ENCODE measurements around the gene TNS1.

TNS1 gene

DNA sequence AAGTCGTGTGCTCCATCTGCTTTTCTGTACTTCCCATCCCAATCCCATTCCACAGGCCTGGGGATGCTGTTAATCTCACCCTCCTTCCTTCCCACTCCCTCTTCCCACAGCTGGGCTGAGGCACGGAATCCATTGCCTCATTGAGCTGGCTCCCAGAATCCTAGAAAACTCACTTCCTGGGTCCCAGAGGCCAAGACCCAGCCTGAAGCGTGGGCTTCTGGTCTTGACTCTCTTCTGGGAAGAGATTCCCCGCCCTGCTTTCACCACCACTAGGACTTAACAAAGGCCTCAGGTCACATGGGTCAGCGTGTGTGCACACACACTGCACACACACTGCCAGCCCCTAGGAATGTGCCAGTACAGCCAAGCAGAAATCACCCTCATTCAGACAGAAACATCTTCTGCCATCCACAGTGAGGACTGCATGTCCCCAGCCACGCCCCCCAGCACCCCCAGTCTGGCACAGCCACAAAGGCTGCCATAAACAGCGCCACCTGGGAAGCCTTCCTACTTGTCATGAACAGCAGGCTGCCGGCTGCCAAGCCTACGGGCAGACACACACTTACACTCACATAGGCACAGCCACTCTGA, 165.8 kb downstream of the TNS1 start:
- in situ Hi-C loops (cut with MboI; ENCODE audit: low pct_unique_long_range_greater_than_20kb, low sequenced_read_pairs) = no loop called here
- DNase-seq = no peak

DNA sequence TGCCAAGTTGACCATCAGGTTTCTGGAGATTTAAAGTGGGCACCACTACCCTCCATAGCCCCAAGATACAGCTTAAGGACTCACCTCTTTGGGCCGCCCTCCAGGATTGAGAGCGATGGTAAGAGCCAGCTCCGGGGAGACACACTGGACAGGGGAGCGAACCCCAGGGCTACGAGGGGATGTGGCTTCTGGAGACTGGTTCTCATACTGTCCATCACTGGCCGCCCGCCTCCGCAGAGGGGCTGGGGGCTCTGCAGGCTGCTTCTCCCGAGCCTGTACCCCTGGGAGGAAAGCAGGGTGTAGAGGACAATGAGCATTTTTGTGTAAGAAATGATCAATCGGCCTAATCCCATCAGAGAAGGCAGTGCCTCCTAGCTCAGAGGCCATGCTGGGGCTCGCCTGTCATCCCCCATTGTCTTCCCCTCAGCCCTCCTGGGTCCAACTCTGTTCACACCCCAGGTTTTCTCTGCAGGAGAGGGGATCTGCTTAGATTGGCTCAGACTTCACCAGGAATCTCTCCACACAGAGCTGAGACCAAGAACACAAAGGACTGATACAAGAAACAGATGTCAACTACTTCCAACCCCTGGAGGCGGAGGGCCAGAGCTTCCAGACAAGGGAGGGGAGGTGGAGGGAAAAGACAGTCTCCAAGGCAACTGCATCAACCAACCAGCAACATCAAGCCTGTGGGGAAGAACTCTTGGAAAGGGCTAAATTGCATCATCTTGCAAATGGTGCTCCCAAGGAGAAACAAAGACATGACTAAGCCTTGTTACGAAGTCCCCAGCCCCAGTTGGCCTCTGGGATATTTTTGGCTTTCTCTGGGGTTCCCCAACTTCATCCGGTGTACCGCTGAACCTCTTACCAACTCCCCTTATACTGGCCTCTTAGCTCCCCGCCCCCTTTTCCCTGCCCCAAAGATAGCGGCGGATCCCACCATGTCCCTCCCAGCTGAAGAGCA, 166.6 kb downstream of the TNS1 start:
- in situ Hi-C loops (cut with MboI; ENCODE audit: low pct_unique_long_range_greater_than_20kb, low sequenced_read_pairs) = no loop called here
- no peak for DNase-seq

DNA sequence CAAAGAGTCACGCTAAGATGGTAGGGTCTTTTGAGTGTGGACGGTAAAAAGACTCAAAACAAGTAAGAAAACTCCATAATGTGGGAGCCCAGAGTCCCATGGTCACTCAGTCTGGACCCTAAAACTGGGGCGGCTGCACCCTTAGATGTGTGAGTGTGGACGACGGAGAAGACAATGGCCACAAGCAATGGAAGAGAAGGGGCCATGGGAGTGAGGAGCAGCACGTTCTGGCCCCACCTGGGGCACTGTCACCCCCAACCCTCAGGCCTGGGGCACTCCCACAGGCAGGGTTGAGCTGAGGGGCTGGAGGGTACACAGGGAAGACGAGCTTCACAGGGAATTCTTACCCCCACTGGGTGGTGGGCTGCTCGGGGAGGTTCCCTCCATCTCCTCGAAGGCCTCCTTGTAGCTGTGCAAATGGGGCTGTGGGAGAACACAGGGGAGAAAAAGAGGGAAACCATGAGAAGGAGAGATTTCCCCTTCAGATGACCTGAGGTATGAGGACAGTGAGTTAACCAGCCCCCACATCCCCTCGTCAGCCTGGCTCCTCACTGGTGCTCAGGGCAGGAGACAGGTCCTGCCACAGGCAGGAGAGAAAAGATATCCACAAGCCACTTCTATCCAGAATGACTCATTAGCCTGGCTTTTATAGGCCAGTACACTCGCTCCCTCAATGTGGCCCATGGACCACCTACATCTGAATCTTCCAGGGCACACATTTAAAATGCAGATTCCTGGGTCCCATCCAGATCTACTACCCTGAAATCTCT, 167.9 kb downstream of the TNS1 start:
- in situ Hi-C loops (cut with MboI; ENCODE audit: low pct_unique_long_range_greater_than_20kb, low sequenced_read_pairs) = no loop called here
- no peak for DNase-seq

DNA sequence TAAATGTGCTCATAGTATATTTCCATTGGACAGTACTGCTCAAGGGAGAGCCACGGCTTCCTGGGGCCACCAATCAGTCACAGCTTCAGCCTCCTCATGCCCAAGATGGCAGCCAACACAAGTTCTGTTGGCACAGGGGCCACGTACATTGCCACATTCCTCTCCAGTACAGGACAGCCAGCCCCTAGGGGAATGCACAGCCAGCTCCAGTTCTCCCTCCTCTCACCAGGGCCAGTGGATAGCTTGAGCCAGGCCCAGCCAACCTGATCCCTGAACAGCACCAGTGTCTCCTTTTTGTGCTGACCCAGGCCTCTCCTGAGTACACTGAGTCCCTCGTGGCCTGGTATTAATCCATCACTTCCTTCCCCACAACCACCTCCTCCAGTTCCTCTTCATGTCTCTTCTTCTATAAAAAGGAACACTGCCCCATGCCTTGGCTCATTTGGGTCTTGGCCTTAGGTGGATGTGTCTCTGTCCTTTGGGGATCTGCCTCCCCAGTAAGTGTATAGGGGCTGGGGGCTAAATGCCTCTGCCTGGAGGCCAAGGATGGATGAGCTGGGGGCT, 168.7 kb downstream of the TNS1 start:
- DNase-seq = no peak
- in situ Hi-C loops (cut with MboI; ENCODE audit: low pct_unique_long_range_greater_than_20kb, low sequenced_read_pairs) = no loop called here

DNA sequence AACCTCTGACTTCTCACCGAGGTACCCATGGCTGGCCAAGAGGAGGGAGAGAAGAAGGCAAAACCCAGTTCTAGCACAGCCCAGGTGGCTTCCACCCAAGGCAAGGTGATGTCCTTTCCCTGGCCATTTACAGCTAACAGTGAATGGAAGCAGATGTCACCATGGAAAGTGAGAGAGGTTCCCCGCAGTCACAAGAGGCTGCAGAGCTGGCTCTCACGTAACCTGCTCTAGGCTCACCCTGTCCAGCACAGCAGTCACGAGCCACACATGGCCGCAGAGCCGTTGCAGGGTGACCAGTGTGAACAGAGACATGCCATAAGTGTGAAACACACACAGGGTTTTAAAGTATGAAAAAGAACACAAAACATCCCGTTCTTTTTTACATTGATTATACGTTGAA, 169.4 kb downstream of the TNS1 start:
- DNase-seq = no peak
- in situ Hi-C loops (cut with MboI; ENCODE audit: low pct_unique_long_range_greater_than_20kb, low sequenced_read_pairs) = no loop called here

DNA sequence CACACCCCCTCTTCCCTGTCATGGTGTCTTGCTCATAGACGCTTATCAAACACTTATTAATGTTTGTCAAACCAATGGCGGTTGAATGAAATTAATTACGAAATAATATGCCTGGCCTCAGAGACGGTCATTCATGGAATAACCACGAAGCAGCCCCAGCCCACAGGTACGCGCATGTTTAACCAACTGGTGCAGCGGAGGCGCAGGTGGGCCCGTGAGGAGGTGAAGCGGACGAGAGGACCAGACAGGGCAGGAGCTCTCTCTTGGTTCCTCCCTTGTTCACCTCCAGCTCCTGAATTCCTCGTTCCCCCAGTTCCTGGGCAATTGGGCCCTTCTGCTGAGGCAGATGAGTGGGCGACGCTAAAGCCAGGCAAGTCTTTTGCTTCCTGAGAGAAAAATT, 169.8 kb downstream of the TNS1 start:
- DNase-seq = no peak
- in situ Hi-C loops (cut with MboI; ENCODE audit: low pct_unique_long_range_greater_than_20kb, low sequenced_read_pairs) = no loop called here

DNA sequence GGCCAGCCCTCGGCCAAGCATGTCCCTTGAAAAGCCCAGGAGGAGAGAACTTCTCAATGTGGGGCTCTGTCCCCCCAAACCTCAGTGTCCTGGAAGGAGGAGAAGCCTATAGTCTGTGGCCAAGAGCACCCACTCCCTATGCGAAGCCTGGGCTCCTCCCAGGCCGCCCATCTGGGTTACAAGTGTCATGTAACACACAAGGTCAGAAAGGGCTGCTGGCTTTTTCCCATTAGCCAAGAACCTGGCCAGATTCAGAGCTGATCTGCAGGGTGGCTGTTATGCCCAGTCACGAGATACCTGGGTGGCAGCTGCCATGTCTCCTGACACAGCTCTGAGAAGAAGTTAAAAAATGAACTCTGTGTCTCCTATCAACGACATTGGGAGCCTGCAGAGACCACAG, 170.7 kb downstream of the TNS1 start:
- no peak for DNase-seq
- in situ Hi-C loops (cut with MboI; ENCODE audit: low pct_unique_long_range_greater_than_20kb, low sequenced_read_pairs) = no loop called here

DNA sequence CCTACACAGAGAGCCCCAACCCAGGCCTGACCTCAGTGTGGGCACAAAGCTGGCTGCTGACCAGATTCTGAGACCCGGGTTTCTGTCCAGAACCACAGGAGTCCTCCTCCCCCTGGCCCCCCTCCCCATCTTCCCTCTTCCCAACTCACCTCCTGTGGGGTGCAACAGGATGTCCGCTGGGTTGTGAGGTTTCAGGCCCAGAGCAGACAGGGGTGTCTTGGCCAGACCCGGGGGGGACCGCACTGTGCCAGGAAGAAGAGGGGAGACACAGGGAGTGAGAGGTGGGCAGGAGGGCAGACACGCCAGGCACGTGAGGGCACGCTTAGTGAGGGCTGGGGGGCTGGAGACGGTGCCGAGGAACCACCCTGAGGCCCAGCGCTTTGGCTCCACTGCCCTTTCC, 171.5 kb downstream of the TNS1 start:
- no peak for DNase-seq
- in situ Hi-C loops (cut with MboI; ENCODE audit: low pct_unique_long_range_greater_than_20kb, low sequenced_read_pairs) = no loop called here

DNA sequence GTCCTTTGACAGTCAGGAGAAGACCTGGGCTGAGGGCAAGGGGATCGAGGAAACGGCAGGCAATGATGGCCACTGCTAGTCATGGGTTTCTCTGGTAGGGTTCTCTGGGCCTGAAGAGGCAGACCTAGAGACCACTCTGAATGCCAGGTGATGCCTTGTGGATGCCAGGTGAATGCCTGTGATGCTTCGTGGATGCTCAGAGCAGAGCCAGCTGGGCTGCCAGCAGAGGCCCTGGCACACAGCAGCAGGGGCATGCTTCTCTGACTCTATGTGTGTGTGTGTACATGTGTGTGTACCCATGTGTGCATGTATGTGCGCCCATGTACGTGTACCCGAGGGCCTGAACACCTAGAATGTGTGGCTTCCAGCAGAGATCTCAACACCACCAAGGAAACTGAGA, 172.0 kb downstream of the TNS1 start:
- no peak for DNase-seq
- in situ Hi-C loops (cut with MboI; ENCODE audit: low pct_unique_long_range_greater_than_20kb, low sequenced_read_pairs) = no loop called here

DNA sequence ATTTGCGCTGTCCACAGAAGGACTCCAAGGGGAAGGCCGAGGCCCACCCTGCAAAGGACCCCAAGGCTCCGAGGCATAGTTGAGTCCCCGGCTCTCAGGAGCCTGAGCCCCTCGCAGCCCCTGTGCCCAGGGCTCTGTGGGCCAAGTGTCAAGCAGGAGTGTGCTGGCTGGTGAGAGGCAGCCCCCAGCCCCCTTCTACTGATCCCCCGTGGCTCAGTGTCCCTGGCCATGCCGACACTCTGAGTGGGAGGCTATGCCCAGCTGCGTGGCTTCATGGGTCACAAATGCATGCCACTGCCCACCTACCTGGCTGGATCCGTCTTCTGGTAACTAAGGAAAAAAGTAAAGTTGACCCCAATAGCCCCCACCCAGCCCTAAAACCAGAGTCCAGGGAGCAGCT, 172.7 kb downstream of the TNS1 start:
- DNase-seq = no peak
- in situ Hi-C loops (cut with MboI; ENCODE audit: low pct_unique_long_range_greater_than_20kb, low sequenced_read_pairs) = no loop called here

DNA sequence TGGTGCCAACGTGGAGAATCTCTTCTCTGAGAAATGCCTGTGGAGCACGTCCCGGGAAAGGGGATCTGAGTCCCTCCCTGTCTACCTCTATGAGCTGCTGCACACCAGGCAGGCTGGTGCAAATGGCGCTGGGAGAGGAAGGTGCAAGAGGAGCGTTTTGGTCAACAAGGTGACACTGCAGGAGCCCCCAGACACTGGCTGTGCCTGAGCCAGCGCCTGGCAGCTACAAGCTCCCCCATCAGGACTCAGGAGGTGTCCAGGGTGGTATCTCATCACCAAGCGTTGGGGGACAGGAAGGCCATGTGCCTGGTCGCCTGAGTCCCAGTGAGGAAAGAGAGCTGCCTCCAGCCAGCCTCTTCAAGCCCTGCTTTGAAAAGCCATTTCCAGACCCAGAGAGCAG, 173.4 kb downstream of the TNS1 start:
- in situ Hi-C loops (cut with MboI; ENCODE audit: low pct_unique_long_range_greater_than_20kb, low sequenced_read_pairs) = no loop called here

DNA sequence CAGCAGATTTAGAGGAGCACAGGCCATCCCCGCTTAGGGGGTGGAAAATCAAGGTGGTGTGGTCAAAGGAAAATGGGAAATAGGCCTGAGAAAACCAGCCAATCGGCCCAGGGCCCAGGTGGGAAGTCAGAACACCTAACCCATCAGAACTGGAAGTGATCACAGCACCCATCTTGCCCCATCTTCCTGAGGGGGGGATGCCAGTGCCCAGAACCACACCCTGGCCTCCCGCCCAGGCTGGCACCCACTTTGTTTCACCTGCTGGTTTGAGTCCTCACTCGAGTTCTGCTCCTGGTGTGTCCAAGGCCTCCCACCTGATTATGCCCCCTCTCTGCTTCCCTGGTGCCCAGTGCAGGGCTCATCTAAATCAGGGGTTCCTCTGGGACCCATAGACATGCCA, 174.5 kb downstream of the TNS1 start:
- no peak for DNase-seq
- in situ Hi-C loops (cut with MboI; ENCODE audit: low pct_unique_long_range_greater_than_20kb, low sequenced_read_pairs) = no loop called here

More for the DNA sequence above, 173.4 kb downstream of the TNS1 start:
- DNase-seq = no peak

DNA sequence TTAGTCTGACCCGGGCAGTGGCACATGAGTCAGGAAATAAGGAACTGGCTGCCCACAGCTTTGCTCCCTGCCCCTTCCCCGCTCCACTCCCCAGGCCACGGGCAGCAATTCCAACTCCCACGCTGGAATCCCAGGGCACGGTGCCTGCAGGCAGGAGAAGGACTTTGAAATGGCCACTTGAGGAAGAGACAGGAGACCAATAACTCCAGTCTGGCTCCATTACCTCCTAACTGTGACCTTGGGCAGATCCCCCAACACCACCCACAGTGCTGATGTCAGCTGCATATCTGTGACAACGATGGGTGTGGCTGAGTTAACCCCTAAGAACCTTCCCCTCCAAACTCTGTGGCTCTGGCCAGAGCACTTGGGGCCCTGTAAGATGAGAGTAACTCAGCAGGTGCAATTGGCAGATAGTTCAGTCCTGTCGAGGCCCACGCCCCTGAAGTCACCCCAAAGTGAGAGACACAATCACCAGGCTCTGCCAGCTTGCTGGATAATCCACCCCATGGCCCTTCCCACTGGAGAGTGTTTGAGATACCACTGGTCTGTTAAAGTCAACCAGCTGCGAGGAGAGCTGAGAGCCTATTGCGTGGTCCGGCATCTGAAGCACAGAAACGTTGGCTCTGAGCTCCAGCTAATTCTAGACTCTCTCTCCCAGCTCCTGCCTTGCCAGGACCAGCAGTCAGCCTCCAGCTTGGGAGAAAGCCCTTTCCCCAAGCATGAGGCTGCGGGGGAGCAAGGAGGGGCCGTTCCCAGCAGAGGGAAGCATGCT, 175.2 kb downstream of the TNS1 start:
- DNase-seq = no peak
- in situ Hi-C loops (cut with MboI; ENCODE audit: low pct_unique_long_range_greater_than_20kb, low sequenced_read_pairs) = no loop called here

DNA sequence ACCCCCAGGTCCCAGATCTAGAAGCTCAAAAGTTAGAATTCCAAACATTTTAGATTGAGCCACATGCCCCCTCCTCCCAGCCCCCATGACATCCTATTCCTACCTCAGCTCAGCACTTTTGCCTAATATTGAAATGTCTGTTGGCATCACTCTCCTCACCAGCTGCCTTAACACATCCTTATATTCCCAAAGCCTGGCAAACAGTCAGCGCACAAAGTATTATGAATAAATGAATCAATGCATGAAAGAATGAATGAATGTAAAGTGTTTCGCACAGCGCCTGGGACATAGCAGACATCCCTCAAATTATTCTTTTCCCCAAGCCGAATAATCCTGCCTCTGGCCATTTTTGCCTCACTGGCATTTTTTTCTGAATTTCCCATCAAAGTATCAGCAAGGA, 175.8 kb downstream of the TNS1 start:
- no peak for DNase-seq
- in situ Hi-C loops (cut with MboI; ENCODE audit: low pct_unique_long_range_greater_than_20kb, low sequenced_read_pairs) = no loop called here

DNA sequence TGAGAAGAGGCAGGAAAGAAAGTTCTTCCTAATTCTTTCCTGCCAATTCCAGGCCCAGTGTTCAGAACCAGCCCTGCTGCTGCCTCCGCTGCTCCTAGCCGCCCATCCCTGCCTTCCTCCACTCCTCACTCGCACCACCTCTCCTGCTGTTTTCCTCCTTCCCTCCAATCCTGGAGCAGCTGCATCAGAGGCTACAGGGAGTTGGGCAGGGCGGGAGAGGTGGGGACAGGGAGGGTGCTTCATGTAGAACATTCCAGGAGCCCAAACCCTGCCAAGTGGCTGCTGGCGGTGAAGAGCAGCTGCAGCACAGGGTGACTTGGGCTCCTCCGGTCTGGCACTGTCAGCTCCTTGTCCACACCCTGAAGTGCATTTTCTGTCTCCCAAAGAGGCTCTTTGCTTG, 176.3 kb downstream of the TNS1 start:
- no peak for DNase-seq

DNA sequence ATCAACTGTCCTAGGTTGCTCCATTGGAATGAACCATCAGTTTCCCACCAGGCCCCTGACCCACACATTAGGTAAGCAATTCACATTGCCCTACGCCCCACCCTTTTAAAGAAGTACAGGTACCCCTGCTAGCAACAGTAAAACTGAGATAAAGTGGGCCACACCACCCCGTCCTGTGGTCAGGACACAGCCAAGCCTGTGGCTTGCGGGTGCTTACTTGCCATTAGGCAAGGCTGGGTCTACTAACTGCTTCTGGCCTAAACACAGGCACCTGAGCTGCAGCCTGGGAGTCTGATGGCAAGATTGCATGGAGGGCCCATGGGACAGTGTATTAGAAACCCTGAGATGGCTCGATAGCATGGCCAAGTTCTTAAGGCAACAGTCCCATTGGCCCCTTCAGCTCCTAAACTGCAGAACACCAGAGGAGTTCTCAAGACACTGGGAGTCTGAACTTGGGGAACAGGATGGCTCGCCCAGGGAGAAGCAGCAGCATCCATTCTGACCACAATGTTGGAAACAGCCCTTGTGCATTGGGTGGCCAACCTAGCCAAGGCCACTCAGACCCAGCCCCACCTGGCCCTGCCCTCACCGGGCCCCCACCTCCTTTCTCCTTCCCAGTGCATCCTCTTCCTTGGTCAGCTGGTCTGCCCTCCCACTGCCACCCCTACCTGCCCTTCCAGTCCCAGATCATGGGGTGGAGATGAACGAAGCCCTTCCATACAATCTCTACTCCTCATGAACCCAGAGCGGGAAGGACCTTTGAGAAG, 177.1 kb downstream of the TNS1 start:
- in situ Hi-C loops (cut with MboI; ENCODE audit: low pct_unique_long_range_greater_than_20kb, low sequenced_read_pairs) = no loop called here
- no peak for DNase-seq

More for the DNA sequence above, 176.3 kb downstream of the TNS1 start:
- in situ Hi-C loops (cut with MboI; ENCODE audit: low pct_unique_long_range_greater_than_20kb, low sequenced_read_pairs) = no loop called here

DNA sequence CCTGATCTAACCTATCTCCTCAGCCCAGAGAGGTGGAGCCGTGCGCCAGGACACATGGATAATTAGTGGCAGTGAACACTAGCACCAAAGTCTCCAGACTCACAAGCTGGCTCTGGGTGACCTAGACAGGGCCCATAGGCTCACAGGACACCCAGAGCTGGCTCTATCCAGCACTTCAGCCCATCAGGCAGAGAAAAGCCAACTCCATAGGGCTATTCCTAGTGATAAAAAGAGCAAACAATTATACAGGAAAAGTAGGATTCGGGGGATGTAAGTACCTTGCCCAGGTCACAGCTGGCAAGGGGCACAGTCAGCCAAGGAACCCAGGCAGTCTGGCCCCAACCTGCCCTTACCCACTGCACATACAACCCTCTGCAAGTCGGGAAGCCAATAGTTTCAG, 178.6 kb downstream of the TNS1 start:
- in situ Hi-C loops (cut with MboI; ENCODE audit: low pct_unique_long_range_greater_than_20kb, low sequenced_read_pairs) = no loop called here

DNA sequence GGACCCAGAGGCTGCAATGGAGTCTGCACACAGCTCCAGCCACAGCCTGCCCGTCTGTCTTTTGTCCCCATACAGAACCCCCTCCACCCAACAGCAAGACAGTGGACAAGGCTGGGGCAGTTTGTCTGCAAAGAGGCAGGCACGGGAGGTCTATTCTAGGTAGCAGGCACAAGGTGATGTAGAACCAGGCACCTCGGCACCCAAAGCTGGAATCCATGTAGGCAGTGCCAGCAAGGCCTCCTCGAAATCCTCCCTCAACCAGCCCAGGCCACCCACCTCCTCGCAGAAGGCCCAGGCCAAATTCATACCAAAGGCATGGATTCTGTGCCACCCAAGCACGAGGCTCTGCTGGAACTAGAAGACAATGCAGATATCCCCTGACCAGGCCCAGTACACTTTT, 179.2 kb downstream of the TNS1 start:
- in situ Hi-C loops (cut with MboI; ENCODE audit: low pct_unique_long_range_greater_than_20kb, low sequenced_read_pairs) = no loop called here
- DNase-seq = no peak

More for the DNA sequence above, 178.6 kb downstream of the TNS1 start:
- DNase-seq = no peak
